H9 (cell line): ENCODE measurements around the gene HSFX4. TPM values are rescaled to one million over a fixed set of nuclear protein-coding genes. Genes with fewer than 3 reads are reported as not detected.

ENCODE experiments used
- DNase-seq: peaks from one replicate; pipeline ENCODE4 v3.0.0-alpha.2; 2017
- H2AFZ ChIP-seq: one replicate; pipeline ENCODE4 v1.6.1; 2013; ENCODE audit warnings: mild to moderate bottlenecking, low read length, control low read depth, moderate library complexity
- H2AK5ac ChIP-seq: 2 replicates; pipeline ENCODE4 v1.6.1; 2013; ENCODE audit warnings: low read length, control low read depth, mixed read lengths; ENCODE audit not compliant: insufficient read length
- H2BK120ac ChIP-seq: one replicate; pipeline ENCODE4 v1.6.1; 2013; ENCODE audit warnings: low read depth, mild to moderate bottlenecking, low read length, control low read depth, inconsistent platforms; ENCODE audit not compliant: poor library complexity, severe bottlenecking
- H2BK12ac ChIP-seq: 2 replicates; pipeline ENCODE4 v1.6.1; 2013; ENCODE audit warnings: low read length, control low read depth, mixed read lengths, low read depth; ENCODE audit not compliant: insufficient read length
- H2BK15ac ChIP-seq: 2 replicates; pipeline ENCODE4 v1.6.1; 2013; ENCODE audit warnings: low read depth, low read length, control low read depth
- H2BK20ac ChIP-seq: one replicate; pipeline ENCODE4 v1.6.1; 2013; ENCODE audit warnings: low read depth, mild to moderate bottlenecking, low read length, control low read depth, inconsistent platforms; ENCODE audit not compliant: poor library complexity, severe bottlenecking
- H2BK5ac ChIP-seq: 2 replicates; pipeline ENCODE4 v1.6.1; 2013; ENCODE audit warnings: low read length, control low read depth, mixed read lengths; ENCODE audit not compliant: insufficient read length
- H3K14ac ChIP-seq: 2 replicates; pipeline ENCODE4 v1.6.1; 2013; ENCODE audit warnings: low read length, control low read depth; ENCODE audit not compliant: insufficient read depth
- H3K18ac ChIP-seq: 2 replicates; pipeline ENCODE4 v1.6.1; 2013; ENCODE audit warnings: low read depth, mild to moderate bottlenecking, mixed read lengths, low read length, control low read depth; ENCODE audit not compliant: insufficient read length
- H3K23ac ChIP-seq: 2 replicates; pipeline ENCODE4 v1.6.1; 2013; ENCODE audit warnings: low read length, control low read depth, mixed read lengths, low read depth; ENCODE audit not compliant: insufficient read length
- H3K23me2 ChIP-seq: 2 replicates; pipeline ENCODE4 v1.6.1; 2013; ENCODE audit warnings: low read depth, mild to moderate bottlenecking, mixed read lengths, low read length, control low read depth; ENCODE audit not compliant: insufficient read length, poor library complexity, severe bottlenecking
- H3K27ac ChIP-seq: 2 replicates; pipeline ENCODE4 v1.5.1; 2013; ENCODE audit warnings: low read length, control low read depth, mixed read lengths, low read depth; ENCODE audit not compliant: insufficient read length
- H3K27me3 ChIP-seq: 2 replicates; pipeline ENCODE4 v1.6.1; 2013; ENCODE audit warnings: low read length, control low read depth, inconsistent platforms; ENCODE audit not compliant: insufficient read depth
- H3K4ac ChIP-seq: 2 replicates; pipeline ENCODE4 v1.6.1; 2013; ENCODE audit warnings: low read depth, mild to moderate bottlenecking, control low read depth, inconsistent platforms, low read length, moderate library complexity
- H3K4me1 ChIP-seq: 2 replicates; pipeline ENCODE4 v1.6.1; 2013; ENCODE audit warnings: low read length, control low read depth, inconsistent platforms; ENCODE audit not compliant: insufficient read depth
- H3K4me2 ChIP-seq: 2 replicates; pipeline ENCODE4 v1.6.1; 2013; ENCODE audit warnings: low read length, control low read depth, mixed read lengths; ENCODE audit not compliant: insufficient read length, insufficient read depth
- H3K56ac ChIP-seq: 2 replicates; pipeline ENCODE4 v1.6.1; 2013; ENCODE audit warnings: low read depth, mild to moderate bottlenecking, mixed read lengths, low read length, control low read depth; ENCODE audit not compliant: insufficient read length
- H3K79me1 ChIP-seq: 2 replicates; pipeline ENCODE4 v1.6.1; 2013; ENCODE audit warnings: low read depth, mild to moderate bottlenecking, moderate library complexity, low read length, control low read depth, inconsistent platforms; ENCODE audit not compliant: insufficient read depth, poor library complexity, severe bottlenecking
- H3K79me2 ChIP-seq: 2 replicates; pipeline ENCODE4 v1.6.1; 2013; ENCODE audit warnings: low read length, control low read depth, inconsistent platforms; ENCODE audit not compliant: insufficient read depth
- H3K9ac ChIP-seq: 2 replicates; pipeline ENCODE4 v1.6.1; 2013; ENCODE audit warnings: low read length, control low read depth, mixed read lengths; ENCODE audit not compliant: insufficient read length; ENCODE audit errors: extremely low read depth
- H3K9me3 ChIP-seq: one replicate; pipeline ENCODE4 v1.6.1; 2013; ENCODE audit warnings: low read depth, low read length, inconsistent platforms; ENCODE audit not compliant: control insufficient read depth
- H3T11ph ChIP-seq: one replicate; pipeline ENCODE4 v1.6.1; 2013; ENCODE audit warnings: mild to moderate bottlenecking, low read length, control low read depth, inconsistent platforms
- H4K20me1 ChIP-seq: one replicate; pipeline ENCODE4 v1.6.1; 2013; ENCODE audit not compliant: control insufficient read depth, insufficient read length, insufficient read depth
- H4K5ac ChIP-seq: 2 replicates; pipeline ENCODE4 v1.6.1; 2013; ENCODE audit warnings: low read depth, mild to moderate bottlenecking, mixed read lengths, low read length, control low read depth; ENCODE audit not compliant: insufficient read length
- H4K8ac ChIP-seq: replicated peaks from 2 replicates; pipeline ENCODE4 v1.6.1; 2013; ENCODE audit warnings: low read length, control low read depth, mixed read lengths, low read depth; ENCODE audit not compliant: insufficient read length
- H4K91ac ChIP-seq: 2 replicates; pipeline ENCODE4 v1.6.1; 2013; ENCODE audit warnings: low read depth, mild to moderate bottlenecking, moderate library complexity, mixed read lengths, low read length, control low read depth; ENCODE audit not compliant: insufficient read length
- H3K27ac Mint-ChIP-seq, 3 experiments: 2 replicates in 2 of 3; 3 replicates in 1 of 3; pipeline ENCODE4 v1.8.0; 2020 to 2021; ENCODE audit warnings: mixed read lengths in 3 of 3, mild to moderate bottlenecking in 1 of 3, moderate library complexity in 1 of 3
- H3K27me3 Mint-ChIP-seq: 2 replicates; pipeline ENCODE4 v1.8.0; 2021; ENCODE audit warnings: low read depth, mild to moderate bottlenecking, moderate library complexity, mixed read lengths
- H3K36me3 Mint-ChIP-seq, 3 experiments: 2 replicates in 2 of 3; 3 replicates in 1 of 3; pipeline ENCODE4 v1.8.0; 2020 to 2021; ENCODE audit warnings: low read depth in 3 of 3, mixed read lengths in 3 of 3; ENCODE audit not compliant: insufficient read depth in 1 of 3
- H3K4me1 Mint-ChIP-seq, 2 experiments: 2 replicates each; pipeline ENCODE4 v1.8.0; 2020; ENCODE audit warnings: mixed read lengths in 2 of 2
- H3K4me3 Mint-ChIP-seq, 2 experiments: 2 replicates in 1 of 2; 3 replicates in 1 of 2; pipeline ENCODE4 v1.8.0; 2020 to 2021; ENCODE audit warnings: mild to moderate bottlenecking in 2 of 2, mixed read lengths in 2 of 2, moderate library complexity in 1 of 2
- H3K9me3 Mint-ChIP-seq, 2 experiments: 2 replicates in 1 of 2; 3 replicates in 1 of 2; pipeline ENCODE4 v1.8.0; 2020; ENCODE audit warnings: mild to moderate bottlenecking in 2 of 2, mixed read lengths in 2 of 2, moderate library complexity in 1 of 2
- WGBS: extraction: QIAGEN DNeasy Blood & Tissue Kit; methylation state at CpG from one replicate; pipeline ENCODE4 v1.1.7; 2013; ENCODE audit warnings: missing lambda C conversion rate, low lambda C conversion rate, mixed read lengths; ENCODE audit not compliant: insufficient read length; ENCODE audit errors: extremely low coverage; 5-methylcytosine and 5-hydroxymethylcytosine counted together
- total RNA-seq: library from RNA; stranded (reverse); gene quantifications from 2 replicates; pipeline ENCODE4 v1.2.1, GENCODE V29; 2021
- TF ChIP-seq, protein P1 (sequence below): fragments of 200-600 bp; sonication (generic); conservative IDR thresholded peaks from 3 replicates; pipeline ENCODE4 v1.8.0; 2021; ENCODE audit warnings: antibody characterized with exemption, mild to moderate bottlenecking

HSFX4 gene
- total RNA-seq, 1 experiment from 2014 or later: not detected

DNA sequence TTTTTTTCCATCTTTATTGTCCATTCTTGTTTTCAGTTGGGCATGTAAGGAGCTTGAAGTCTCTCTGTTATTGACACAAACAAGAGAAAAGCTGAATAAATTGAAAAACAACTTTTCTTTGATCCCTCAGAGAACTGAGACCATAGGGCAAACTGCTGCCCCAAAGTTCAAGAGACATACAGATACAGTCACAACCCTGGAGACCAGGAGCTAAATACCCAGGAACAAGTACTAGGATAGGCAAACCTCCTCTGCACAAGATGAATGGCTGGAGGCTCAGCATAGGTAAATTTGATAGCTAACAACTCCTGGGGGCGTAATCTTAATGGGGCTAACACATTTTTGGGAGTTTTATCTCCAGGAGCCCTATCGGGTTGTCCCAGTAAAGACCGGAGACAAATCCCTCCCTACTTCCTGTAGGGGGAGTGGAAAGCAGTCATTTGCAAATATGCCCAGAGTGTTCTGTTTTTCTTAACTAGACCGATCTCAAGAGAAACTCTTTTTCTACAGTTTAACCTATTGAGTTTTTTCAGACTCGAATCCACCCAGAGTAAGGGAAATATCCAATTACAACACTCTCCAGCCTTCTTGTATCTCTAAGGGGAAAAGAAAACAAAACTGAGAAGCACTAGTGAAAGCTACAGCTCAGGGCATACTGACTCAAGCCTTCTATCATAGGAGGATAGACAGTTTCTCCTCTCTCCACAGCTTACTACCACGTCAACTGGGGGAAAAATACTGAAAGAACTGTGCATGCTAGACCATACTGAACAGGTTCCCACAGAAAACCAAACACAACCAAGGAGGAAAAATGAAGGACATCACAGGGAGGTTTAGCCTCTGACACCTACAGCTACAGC is 25.3 kb upstream of the HSFX4 start:
- Histone ChIP-seq H2BK5ac (no peak overlapping the region), H2BK120ac (no peak overlapping the region), H3K79me1 (no peaks in the 10 kb centered on the region), H3K27ac (no peak overlapping the region), H2BK20ac (no peak overlapping the region), H2AK5ac (no peak overlapping the region), H3K9ac (no peak overlapping the region), H3T11ph (no peak overlapping the region), H3K4me2 (no peak overlapping the region), H3K4ac (no peak overlapping the region), H2AFZ (peak overlapping the region; percentile 56), H3K79me2 (no peaks in the 10 kb centered on the region), H4K20me1 (no peaks in the 10 kb centered on the region), H3K56ac (no peak overlapping the region), H3K18ac (no peak overlapping the region), H4K5ac (no peak overlapping the region), H3K27me3 (no peaks in the 10 kb centered on the region), H2BK15ac (no peak overlapping the region), H3K4me1 (no peaks in the 10 kb centered on the region; the same call in 1 of the 2 replicates), H2BK12ac (no peak overlapping the region), H3K23ac (no peak overlapping the region), H3K14ac (no peak overlapping the region), H4K91ac (no peak overlapping the region), H4K8ac (no peak overlapping the region), H3K23me2 (no peaks in the 10 kb centered on the region), H3K9me3 (peaks cover 24% of the 10 kb centered on the region)
- WGBS: no CpG with 5 or more reads among the region's 6 CpGs
- H3K4me1 Mint-ChIP-seq: peaks cover 8% of the 10 kb centered on the region in 2 experiments
- TF ChIP-seq, protein P1, sequence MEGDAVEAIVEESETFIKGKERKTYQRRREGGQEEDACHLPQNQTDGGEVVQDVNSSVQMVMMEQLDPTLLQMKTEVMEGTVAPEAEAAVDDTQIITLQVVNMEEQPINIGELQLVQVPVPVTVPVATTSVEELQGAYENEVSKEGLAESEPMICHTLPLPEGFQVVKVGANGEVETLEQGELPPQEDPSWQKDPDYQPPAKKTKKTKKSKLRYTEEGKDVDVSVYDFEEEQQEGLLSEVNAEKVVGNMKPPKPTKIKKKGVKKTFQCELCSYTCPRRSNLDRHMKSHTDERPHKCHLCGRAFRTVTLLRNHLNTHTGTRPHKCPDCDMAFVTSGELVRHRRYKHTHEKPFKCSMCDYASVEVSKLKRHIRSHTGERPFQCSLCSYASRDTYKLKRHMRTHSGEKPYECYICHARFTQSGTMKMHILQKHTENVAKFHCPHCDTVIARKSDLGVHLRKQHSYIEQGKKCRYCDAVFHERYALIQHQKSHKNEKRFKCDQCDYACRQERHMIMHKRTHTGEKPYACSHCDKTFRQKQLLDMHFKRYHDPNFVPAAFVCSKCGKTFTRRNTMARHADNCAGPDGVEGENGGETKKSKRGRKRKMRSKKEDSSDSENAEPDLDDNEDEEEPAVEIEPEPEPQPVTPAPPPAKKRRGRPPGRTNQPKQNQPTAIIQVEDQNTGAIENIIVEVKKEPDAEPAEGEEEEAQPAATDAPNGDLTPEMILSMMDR: peak; percentile 45; the same call in 2 of the 3 replicates
- no peak for DNase-seq
- no peak overlapping the region for H3K4me3 Mint-ChIP-seq
- H3K9me3 Mint-ChIP-seq: peaks cover 54 to 69% of the 10 kb centered on the region in 2 experiments
- H3K27me3 Mint-ChIP-seq: peaks cover 1% of the 10 kb centered on the region; the same call in 1 of the 2 replicates
- no peak overlapping the region; a peak in 1 of 7 replicates for H3K27ac Mint-ChIP-seq
- peaks cover 0 to under 1% (median 0%) of the 10 kb centered on the region in 3 experiments; a peak in 3 of 7 replicates for H3K36me3 Mint-ChIP-seq
